ENCODE data around the gene STAG3.
"Not testable (repeated sequence)": the region's sequence is repeated elsewhere in the genome, so short reads cannot be mapped to it uniquely, and the experiment has no call there.

Gene STAG3

GRCh38 chr7:100176096-100177044 lies 1.3 kb upstream of the STAG3 start:
- H2AFZ ChIP-seq (ENCODE audit: low read length), result peak overlapping the region; percentile 96
- DNase-seq (ENCODE audit: low spot score), result no peak
- no peak overlapping the region for H4K8ac ChIP-seq (ENCODE audit: low read depth, low read length)
- H2BK12ac ChIP-seq (ENCODE audit: low read length), result no peak overlapping the region
- no peak overlapping the region for H3K9ac ChIP-seq (ENCODE audit: low read depth, low read length, poor library complexity)
- no peaks in the 10 kb centered on the region for H3K9me3 ChIP-seq (replicated peaks in 1 of 2; ENCODE audit: control insufficient read depth in 2 of 2, insufficient read depth in 1 of 2, low read depth in 1 of 2, low read length in 2 of 2)
- H3K14ac ChIP-seq (ENCODE audit: low read length), result no peak overlapping the region
- H3K79me1 ChIP-seq (ENCODE audit: low read depth, low read length), result peaks cover 2% of the 10 kb centered on the region
- no peak overlapping the region for H3K4ac ChIP-seq (ENCODE audit: low read length)
- peaks cover 9 to 11% of the 10 kb centered on the region in 2 donors for H3K4me1 ChIP-seq (ENCODE audit: control insufficient read depth in 2 of 2, insufficient read depth in 1 of 2, low read depth in 1 of 2, low read length in 2 of 2)
- no peak overlapping the region for H4K91ac ChIP-seq (ENCODE audit: low read depth, low read length, poor library complexity)
- no peak overlapping the region for H2AK5ac ChIP-seq (ENCODE audit: low read depth, low read length)
- H2BK5ac ChIP-seq (ENCODE audit: low read length), result no peak overlapping the region
- H3K4me2 ChIP-seq (ENCODE audit: insufficient read depth, low read length, poor library complexity, severe bottlenecking), result peak overlapping the region; percentile 72
- peak overlapping the region; percentile 93 to 94 for H3K4me3 ChIP-seq (ENCODE audit: low read length in 2 of 2)
- peak overlapping the region; percentile 53 for H2BK15ac ChIP-seq (ENCODE audit: low read length)
- H3K36me3 ChIP-seq (replicated peaks in 1 of 2; ENCODE audit: control insufficient read depth in 2 of 2, insufficient read depth in 2 of 2, low read length in 2 of 2), result peaks cover 8 to 34% of the 10 kb centered on the region in 2 donors
- H2BK120ac ChIP-seq (ENCODE audit: low read depth, low read length), result no peak overlapping the region
- H3K18ac ChIP-seq (ENCODE audit: low read length), result no peak overlapping the region
- peaks cover 0 to 6% (median 0%) of the 10 kb centered on the region in 3 experiments for H3K27me3 ChIP-seq (ENCODE audit: control insufficient read depth in 3 of 3, insufficient read depth in 3 of 3, low read depth in 1 of 3, low read length in 3 of 3)
- no peak overlapping the region for H3K27ac ChIP-seq (replicated peaks; ENCODE audit: low read length)
- WGBS, 2 donors (ENCODE audit: extremely low coverage in 2 of 2, insufficient read length in 2 of 2, insufficient replicate concordance in 1 of 2), result no CpG with 5 or more reads among the region's 14 CpGs
- no peak overlapping the region for H3K23ac ChIP-seq (ENCODE audit: low read depth, low read length, poor library complexity)

DNA sequence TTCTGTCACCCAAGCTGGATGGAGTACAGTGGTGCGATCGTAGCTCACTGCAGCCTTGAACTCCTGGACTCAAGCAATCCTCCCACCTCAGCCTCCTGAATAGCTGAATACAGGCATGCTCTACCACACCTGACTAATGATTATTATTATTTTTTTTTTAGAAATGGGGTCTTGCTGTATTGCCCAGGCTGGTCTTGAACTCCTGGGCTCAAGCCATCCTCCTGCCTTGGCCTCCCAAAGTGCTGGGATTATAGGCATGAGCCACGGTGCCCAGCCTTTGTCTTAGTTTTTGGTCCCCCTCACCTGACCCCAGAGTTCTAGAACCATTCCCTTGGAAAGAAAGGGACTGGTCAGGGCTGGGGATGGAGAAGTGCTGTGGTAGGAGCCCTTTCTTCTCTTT lies 2.4 kb downstream of the STAG3 start:
- H4K91ac ChIP-seq (ENCODE audit: low read depth, low read length, poor library complexity); H3K4me3 ChIP-seq (ENCODE audit: low read length in 2 of 2); H3K27me3 ChIP-seq (ENCODE audit: control insufficient read depth in 3 of 3, insufficient read depth in 3 of 3, low read depth in 1 of 3, low read length in 3 of 3); H3K27ac ChIP-seq (replicated peaks; ENCODE audit: low read length); H3K14ac ChIP-seq (ENCODE audit: low read length); H2AK5ac ChIP-seq (ENCODE audit: low read depth, low read length); H3K4me2 ChIP-seq (ENCODE audit: insufficient read depth, low read length, poor library complexity, severe bottlenecking); H2BK5ac ChIP-seq (ENCODE audit: low read length); H4K8ac ChIP-seq (ENCODE audit: low read depth, low read length); H2BK120ac ChIP-seq (ENCODE audit: low read depth, low read length); H3K36me3 ChIP-seq (replicated peaks in 1 of 2; ENCODE audit: control insufficient read depth in 2 of 2, insufficient read depth in 2 of 2, low read length in 2 of 2); H3K4ac ChIP-seq (ENCODE audit: low read length); DNase-seq (ENCODE audit: low spot score); H3K23ac ChIP-seq (ENCODE audit: low read depth, low read length, poor library complexity); H2BK15ac ChIP-seq (ENCODE audit: low read length); H3K18ac ChIP-seq (ENCODE audit: low read length); H2BK12ac ChIP-seq (ENCODE audit: low read length); H3K9me3 ChIP-seq (replicated peaks in 1 of 2; ENCODE audit: control insufficient read depth in 2 of 2, insufficient read depth in 1 of 2, low read depth in 1 of 2, low read length in 2 of 2); H3K79me1 ChIP-seq (ENCODE audit: low read depth, low read length); H3K9ac ChIP-seq (ENCODE audit: low read depth, low read length, poor library complexity); H2AFZ ChIP-seq (ENCODE audit: low read length): not testable (repeated sequence)
- H3K4me1 ChIP-seq (ENCODE audit: control insufficient read depth in 2 of 2, insufficient read depth in 1 of 2, low read depth in 1 of 2, low read length in 2 of 2), result peaks cover 6 to 11% of the 10 kb centered on the region in 2 donors
- WGBS, 2 donors (ENCODE audit: extremely low coverage in 2 of 2, insufficient read length in 2 of 2, insufficient replicate concordance in 1 of 2), result no CpG with 5 or more reads among the region's 3 CpGs

DNA sequence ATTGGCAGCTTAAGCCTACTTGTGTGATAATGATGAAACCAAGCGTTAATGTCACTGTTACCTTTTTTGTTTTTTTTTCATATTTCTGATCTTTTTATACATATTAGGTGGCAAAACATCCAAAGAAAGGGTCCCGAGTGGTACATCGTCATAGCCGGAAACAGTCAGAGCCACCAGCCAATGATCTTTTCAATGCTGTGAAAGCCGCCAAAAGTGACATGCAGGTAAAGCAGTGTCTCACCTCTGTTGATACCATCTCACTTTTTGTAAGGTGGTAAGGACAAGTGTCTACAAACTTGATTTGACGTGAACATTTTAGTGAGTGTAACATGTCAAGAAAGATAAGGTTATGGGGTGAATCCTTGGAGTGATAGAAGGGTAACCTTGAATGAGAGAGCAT lies 4.9 kb downstream of the STAG3 start:
- H2AK5ac ChIP-seq (ENCODE audit: low read depth, low read length); H3K18ac ChIP-seq (ENCODE audit: low read length); H3K4ac ChIP-seq (ENCODE audit: low read length); H3K4me2 ChIP-seq (ENCODE audit: insufficient read depth, low read length, poor library complexity, severe bottlenecking); H3K79me1 ChIP-seq (ENCODE audit: low read depth, low read length); DNase-seq (ENCODE audit: low spot score); H2BK12ac ChIP-seq (ENCODE audit: low read length); H3K14ac ChIP-seq (ENCODE audit: low read length); H3K9me3 ChIP-seq (replicated peaks in 1 of 2; ENCODE audit: control insufficient read depth in 2 of 2, insufficient read depth in 1 of 2, low read depth in 1 of 2, low read length in 2 of 2); H2BK120ac ChIP-seq (ENCODE audit: low read depth, low read length); H3K9ac ChIP-seq (ENCODE audit: low read depth, low read length, poor library complexity); H3K4me1 ChIP-seq (ENCODE audit: control insufficient read depth in 2 of 2, insufficient read depth in 1 of 2, low read depth in 1 of 2, low read length in 2 of 2); H2BK5ac ChIP-seq (ENCODE audit: low read length); H3K27me3 ChIP-seq (ENCODE audit: control insufficient read depth in 3 of 3, insufficient read depth in 3 of 3, low read depth in 1 of 3, low read length in 3 of 3); H3K27ac ChIP-seq (replicated peaks; ENCODE audit: low read length); H2BK15ac ChIP-seq (ENCODE audit: low read length); H3K4me3 ChIP-seq (ENCODE audit: low read length in 2 of 2); H4K91ac ChIP-seq (ENCODE audit: low read depth, low read length, poor library complexity); H2AFZ ChIP-seq (ENCODE audit: low read length); H3K36me3 ChIP-seq (replicated peaks in 1 of 2; ENCODE audit: control insufficient read depth in 2 of 2, insufficient read depth in 2 of 2, low read length in 2 of 2); H4K8ac ChIP-seq (ENCODE audit: low read depth, low read length); H3K23ac ChIP-seq (ENCODE audit: low read depth, low read length, poor library complexity): not testable (repeated sequence)
- WGBS, 2 donors (ENCODE audit: extremely low coverage in 2 of 2, insufficient read length in 2 of 2, insufficient replicate concordance in 1 of 2), result no CpG with 5 or more reads among the region's 6 CpGs

GRCh38 chr7:100183090-100183489 lies 5.4 kb downstream of the STAG3 start:
- H3K9me3 ChIP-seq (replicated peaks in 1 of 2; ENCODE audit: control insufficient read depth in 2 of 2, insufficient read depth in 1 of 2, low read depth in 1 of 2, low read length in 2 of 2); H3K4me2 ChIP-seq (ENCODE audit: insufficient read depth, low read length, poor library complexity, severe bottlenecking): not testable (repeated sequence)
- WGBS, 2 donors (ENCODE audit: extremely low coverage in 2 of 2, insufficient read length in 2 of 2, insufficient replicate concordance in 1 of 2), result no CpG with 5 or more reads among the region's 6 CpGs

More at GRCh38 chr7:100183090-100183489, 5.4 kb downstream of the STAG3 start:
- H3K4me3 ChIP-seq (ENCODE audit: low read length in 2 of 2); H3K36me3 ChIP-seq (replicated peaks in 1 of 2; ENCODE audit: control insufficient read depth in 2 of 2, insufficient read depth in 2 of 2, low read length in 2 of 2); H3K14ac ChIP-seq (ENCODE audit: low read length); H2BK5ac ChIP-seq (ENCODE audit: low read length); H3K23ac ChIP-seq (ENCODE audit: low read depth, low read length, poor library complexity); H4K91ac ChIP-seq (ENCODE audit: low read depth, low read length, poor library complexity); H3K79me1 ChIP-seq (ENCODE audit: low read depth, low read length); DNase-seq (ENCODE audit: low spot score); H3K4me1 ChIP-seq (ENCODE audit: control insufficient read depth in 2 of 2, insufficient read depth in 1 of 2, low read depth in 1 of 2, low read length in 2 of 2); H3K9ac ChIP-seq (ENCODE audit: low read depth, low read length, poor library complexity); H3K18ac ChIP-seq (ENCODE audit: low read length); H2AFZ ChIP-seq (ENCODE audit: low read length); H4K8ac ChIP-seq (ENCODE audit: low read depth, low read length); H3K4ac ChIP-seq (ENCODE audit: low read length); H2BK12ac ChIP-seq (ENCODE audit: low read length); H2AK5ac ChIP-seq (ENCODE audit: low read depth, low read length); H3K27me3 ChIP-seq (ENCODE audit: control insufficient read depth in 3 of 3, insufficient read depth in 3 of 3, low read depth in 1 of 3, low read length in 3 of 3); H2BK15ac ChIP-seq (ENCODE audit: low read length); H2BK120ac ChIP-seq (ENCODE audit: low read depth, low read length); H3K27ac ChIP-seq (replicated peaks; ENCODE audit: low read length): not testable (repeated sequence)
